ENCODE data around the gene SPAM1.

Gene SPAM1

GRCh38 chr7:123972831-123973230 is 47.8 kb downstream of the SPAM1 start:
- no peak for TF ChIP-seq CTCF (IDR thresholded peaks at IDR 0.05; ENCODE audit: extremely low read depth, insufficient read depth, missing control alignments)
- DNase-seq (ENCODE audit: low spot score) = no peak
- in situ Hi-C loops (cut with MboI; ENCODE audit: low pct_unique_long_range_greater_than_20kb, low sequenced_read_pairs, unreplicated experiment) = no loop called here

GRCh38 chr7:123974326-123974908 is 49.4 kb downstream of the SPAM1 start:
- no peak for TF ChIP-seq CTCF (IDR thresholded peaks at IDR 0.05; ENCODE audit: extremely low read depth, insufficient read depth, missing control alignments)
- in situ Hi-C loops (cut with MboI; ENCODE audit: low pct_unique_long_range_greater_than_20kb, low sequenced_read_pairs, unreplicated experiment) = no loop called here
- DNase-seq (ENCODE audit: low spot score) = no peak

- in situ Hi-C loops (cut with MboI; ENCODE audit: low pct_unique_long_range_greater_than_20kb, low sequenced_read_pairs, unreplicated experiment) = no loop called here
- no peak for DNase-seq (ENCODE audit: low spot score)
- no peak for TF ChIP-seq CTCF (IDR thresholded peaks at IDR 0.05; ENCODE audit: extremely low read depth, insufficient read depth, missing control alignments)
Observed at GRCh38 chr7:123975084-123975483, 50.0 kb downstream of the SPAM1 start.

- in situ Hi-C loops (cut with MboI; ENCODE audit: low pct_unique_long_range_greater_than_20kb, low sequenced_read_pairs, unreplicated experiment) = no loop called here
- no peak for DNase-seq (ENCODE audit: low spot score)
- TF ChIP-seq CTCF (IDR thresholded peaks at IDR 0.05; ENCODE audit: extremely low read depth, insufficient read depth, missing control alignments) = no peak
Observed at GRCh38 chr7:123977081-123977480, 52.0 kb downstream of the SPAM1 start.

GRCh38 chr7:123979876-123980275 is 54.8 kb downstream of the SPAM1 start:
- no peak for TF ChIP-seq CTCF (IDR thresholded peaks at IDR 0.05; ENCODE audit: extremely low read depth, insufficient read depth, missing control alignments)
- DNase-seq (ENCODE audit: low spot score) = no peak
- in situ Hi-C loops (cut with MboI; ENCODE audit: low pct_unique_long_range_greater_than_20kb, low sequenced_read_pairs, unreplicated experiment) = no loop called here

GRCh38 chr7:123987445-123987844 is 62.4 kb downstream of the SPAM1 start:
- no peak for TF ChIP-seq CTCF (IDR thresholded peaks at IDR 0.05; ENCODE audit: extremely low read depth, insufficient read depth, missing control alignments)
- in situ Hi-C loops (cut with MboI; ENCODE audit: low pct_unique_long_range_greater_than_20kb, low sequenced_read_pairs, unreplicated experiment) = no loop called here
- no peak for DNase-seq (ENCODE audit: low spot score)
